ENCODE results near the gene PTPN3. TPM values are rescaled to one million over a fixed set of nuclear protein-coding genes. Genes with fewer than 3 reads are reported as not detected.

PTPN3 gene
- total RNA-seq, 1 donor from 2014 or later, result 3.7 TPM

DNA sequence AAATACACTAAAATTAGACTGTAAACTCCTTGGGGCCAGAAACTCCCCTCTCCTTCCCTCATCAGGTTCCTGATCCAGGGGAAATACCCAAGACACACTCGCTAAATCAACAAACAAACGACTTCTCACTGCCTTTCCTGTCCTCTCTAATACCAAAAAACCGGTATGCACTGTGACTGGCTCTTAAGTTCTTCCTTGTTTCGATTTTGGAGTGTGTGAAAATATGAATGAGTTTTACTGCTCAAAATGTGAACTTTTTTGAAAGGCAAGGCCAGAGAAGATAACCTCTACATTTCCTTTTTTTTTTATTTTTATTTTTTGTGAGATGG, 96.2 kb downstream of the PTPN3 start:
- DNase-seq (ENCODE audit: low spot score, unreplicated experiment), result no peak
- Mint-ChIP-seq H3K36me3 (ENCODE audit: insufficient read depth) (no peaks in the 10 kb centered on the region), H3K9me3 (ENCODE audit: low read depth) (no peaks in the 10 kb centered on the region), H3K27ac (no peak overlapping the region), H3K27me3 (no peaks in the 10 kb centered on the region), H3K4me3 (ENCODE audit: low read depth) (no peak overlapping the region), H3K4me1 (ENCODE audit: low read depth) (no peaks in the 10 kb centered on the region)
- TF ChIP-seq, protein P1, sequence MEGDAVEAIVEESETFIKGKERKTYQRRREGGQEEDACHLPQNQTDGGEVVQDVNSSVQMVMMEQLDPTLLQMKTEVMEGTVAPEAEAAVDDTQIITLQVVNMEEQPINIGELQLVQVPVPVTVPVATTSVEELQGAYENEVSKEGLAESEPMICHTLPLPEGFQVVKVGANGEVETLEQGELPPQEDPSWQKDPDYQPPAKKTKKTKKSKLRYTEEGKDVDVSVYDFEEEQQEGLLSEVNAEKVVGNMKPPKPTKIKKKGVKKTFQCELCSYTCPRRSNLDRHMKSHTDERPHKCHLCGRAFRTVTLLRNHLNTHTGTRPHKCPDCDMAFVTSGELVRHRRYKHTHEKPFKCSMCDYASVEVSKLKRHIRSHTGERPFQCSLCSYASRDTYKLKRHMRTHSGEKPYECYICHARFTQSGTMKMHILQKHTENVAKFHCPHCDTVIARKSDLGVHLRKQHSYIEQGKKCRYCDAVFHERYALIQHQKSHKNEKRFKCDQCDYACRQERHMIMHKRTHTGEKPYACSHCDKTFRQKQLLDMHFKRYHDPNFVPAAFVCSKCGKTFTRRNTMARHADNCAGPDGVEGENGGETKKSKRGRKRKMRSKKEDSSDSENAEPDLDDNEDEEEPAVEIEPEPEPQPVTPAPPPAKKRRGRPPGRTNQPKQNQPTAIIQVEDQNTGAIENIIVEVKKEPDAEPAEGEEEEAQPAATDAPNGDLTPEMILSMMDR (IDR thresholded peaks at IDR 0.05; ENCODE audit: unreplicated experiment), result no peak

DNA sequence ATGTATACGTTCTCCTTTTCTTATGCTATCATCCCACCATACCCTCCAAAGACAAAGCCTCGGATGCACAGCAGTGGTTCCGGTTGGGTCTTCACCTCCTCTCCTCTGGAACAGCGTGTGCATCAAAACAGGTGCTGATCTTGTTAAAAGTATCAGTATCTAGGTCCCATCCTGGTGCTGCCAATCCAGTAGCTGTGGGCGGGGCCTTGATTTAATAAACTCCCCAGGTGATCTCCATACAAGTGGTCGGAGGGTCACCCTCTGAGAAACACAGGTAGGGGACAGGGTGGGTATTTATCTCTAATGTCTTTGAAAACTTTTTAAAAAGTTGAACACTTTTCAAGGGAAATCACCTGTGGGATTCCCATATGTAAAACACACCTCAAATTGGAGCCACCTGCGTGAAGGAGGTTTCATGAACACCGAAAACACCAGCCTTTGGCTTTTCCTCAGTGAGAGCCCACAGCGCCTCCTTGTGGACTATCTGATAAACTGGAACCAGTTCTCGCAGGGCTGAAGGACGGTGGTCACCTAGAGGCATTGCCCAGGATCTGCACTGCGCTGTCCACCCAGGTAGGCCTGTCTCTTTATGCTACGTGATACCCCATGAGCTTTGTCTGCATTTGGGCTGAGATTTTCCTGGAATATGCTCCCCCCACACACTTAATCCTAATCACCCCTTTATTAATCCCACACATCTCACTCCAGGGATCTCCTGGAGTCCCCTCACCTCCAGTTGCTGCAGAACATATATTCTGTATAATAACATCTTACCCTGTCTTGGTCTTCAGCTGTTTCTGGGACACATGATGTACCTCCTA, 96.7 kb downstream of the PTPN3 start:
- Mint-ChIP-seq H3K9me3 (ENCODE audit: low read depth) (no peaks in the 10 kb centered on the region), H3K27me3 (no peaks in the 10 kb centered on the region), H3K27ac (no peak overlapping the region), H3K4me1 (ENCODE audit: low read depth) (no peaks in the 10 kb centered on the region), H3K4me3 (ENCODE audit: low read depth) (no peak overlapping the region), H3K36me3 (ENCODE audit: insufficient read depth) (no peaks in the 10 kb centered on the region)
- TF ChIP-seq, protein P1 (IDR thresholded peaks at IDR 0.05; ENCODE audit: unreplicated experiment), result peak; percentile 94
- DNase-seq (ENCODE audit: low spot score, unreplicated experiment), result peak; percentile 62

DNA sequence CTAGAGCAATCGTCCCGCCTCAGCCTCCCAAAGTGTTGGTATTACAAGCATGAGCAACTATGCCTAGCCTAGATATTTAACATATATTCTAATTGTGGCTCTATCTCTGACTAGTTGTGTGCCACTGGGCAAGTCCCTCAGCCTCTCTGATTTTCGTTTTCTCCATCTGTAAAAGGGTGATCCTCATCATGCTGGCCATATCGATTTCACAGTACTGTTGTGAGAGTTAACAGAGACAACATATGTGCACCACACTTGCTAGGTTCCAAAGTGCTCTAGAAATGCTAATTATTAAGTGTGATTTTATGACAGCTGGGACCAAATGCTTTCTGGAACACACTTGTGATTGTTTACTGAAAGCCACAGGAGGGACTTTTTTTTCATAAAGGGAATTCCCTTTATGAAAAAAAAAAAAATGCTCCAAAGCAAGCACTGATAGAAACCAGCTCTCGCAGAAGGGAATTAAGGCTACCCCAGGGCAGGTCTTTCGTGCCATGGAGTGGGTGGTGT, 98.8 kb downstream of the PTPN3 start:
- Mint-ChIP-seq H3K36me3 (ENCODE audit: insufficient read depth) (no peaks in the 10 kb centered on the region), H3K4me3 (ENCODE audit: low read depth) (no peak overlapping the region), H3K27ac (no peak overlapping the region), H3K9me3 (ENCODE audit: low read depth) (no peaks in the 10 kb centered on the region), H3K27me3 (no peaks in the 10 kb centered on the region), H3K4me1 (ENCODE audit: low read depth) (no peaks in the 10 kb centered on the region)
- no peak for DNase-seq (ENCODE audit: low spot score, unreplicated experiment)
- TF ChIP-seq, protein P1 (IDR thresholded peaks at IDR 0.05; ENCODE audit: unreplicated experiment), result no peak

DNA sequence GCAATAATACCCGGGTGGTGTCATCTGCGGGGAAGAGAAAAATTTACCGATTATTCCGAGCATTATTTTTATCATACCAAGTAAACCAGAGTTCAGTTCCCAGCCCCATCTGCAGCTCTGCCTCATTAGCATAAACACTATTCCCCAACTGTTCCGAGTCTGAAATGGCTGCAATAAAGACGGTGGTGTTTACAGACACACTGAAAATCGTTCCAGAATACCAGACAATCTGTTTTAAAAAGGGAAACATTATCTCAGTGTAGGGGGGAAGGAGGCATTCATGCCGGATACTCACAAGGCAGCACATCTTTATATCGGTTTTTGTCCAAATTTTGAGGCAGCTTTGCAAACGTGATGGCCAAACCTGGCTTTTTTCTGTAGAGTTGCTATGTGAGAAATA, 106.9 kb downstream of the PTPN3 start:
- Mint-ChIP-seq H3K27me3 (no peaks in the 10 kb centered on the region), H3K9me3 (ENCODE audit: low read depth) (no peaks in the 10 kb centered on the region), H3K36me3 (ENCODE audit: insufficient read depth) (peaks cover 4% of the 10 kb centered on the region), H3K4me3 (ENCODE audit: low read depth) (no peak overlapping the region), H3K27ac (no peak overlapping the region), H3K4me1 (ENCODE audit: low read depth) (no peaks in the 10 kb centered on the region)
- TF ChIP-seq, protein P1 (IDR thresholded peaks at IDR 0.05; ENCODE audit: unreplicated experiment), result no peak
- no peak for DNase-seq (ENCODE audit: low spot score, unreplicated experiment)

DNA sequence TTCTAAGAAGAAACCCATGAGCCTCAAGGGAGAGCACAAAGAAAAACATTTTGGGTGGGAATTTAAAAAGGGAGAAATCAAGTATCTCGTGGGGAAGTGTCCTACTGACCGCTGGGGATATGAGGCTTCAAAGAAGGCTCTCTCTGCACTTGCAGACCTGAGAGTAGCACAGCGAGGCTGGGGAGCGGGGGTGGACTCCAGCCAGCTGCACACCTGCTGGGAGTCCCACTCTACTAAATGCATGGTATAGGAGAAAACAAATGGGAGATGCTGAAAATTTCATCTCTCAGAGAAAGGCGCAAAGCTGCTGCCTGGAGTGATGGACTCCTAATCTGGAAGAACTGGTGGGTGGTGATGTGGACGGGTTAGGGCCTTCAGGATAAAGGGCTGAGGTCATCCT, 110.3 kb downstream of the PTPN3 start:
- no peaks in the 10 kb centered on the region for H3K4me1 Mint-ChIP-seq (ENCODE audit: low read depth)
- TF ChIP-seq, protein P1 (IDR thresholded peaks at IDR 0.05; ENCODE audit: unreplicated experiment), result no peak
- H3K27me3 Mint-ChIP-seq, result no peaks in the 10 kb centered on the region
- H3K9me3 Mint-ChIP-seq (ENCODE audit: low read depth), result no peaks in the 10 kb centered on the region
- H3K36me3 Mint-ChIP-seq (ENCODE audit: insufficient read depth), result peaks cover 4% of the 10 kb centered on the region
- H3K4me3 Mint-ChIP-seq (ENCODE audit: low read depth), result no peak overlapping the region
- DNase-seq (ENCODE audit: low spot score, unreplicated experiment), result no peak
- H3K27ac Mint-ChIP-seq, result no peak overlapping the region

Data from progenitor cell of endocrine pancreas (in vitro differentiated cells).